Measurements from ENCODE around the gene CFAP97D2. TPM values are rescaled to one million over a fixed set of nuclear protein-coding genes. Genes with fewer than 3 reads are reported as not detected.
"Not testable (repeated sequence)": the region's sequence is repeated elsewhere in the genome, so short reads cannot be mapped to it uniquely, and the experiment has no call there.

Gene CFAP97D2
- total RNA-seq, 3 donors from 2014 or later (not counting 1 experiment from before 2014, with no cell fraction given), result 0.45 to 7.7 TPM; not detected in 1

- Histone ChIP-seq H3K4me3 (ENCODE audit: low read length) (no peak overlapping the region), H3K9me3 (ENCODE audit: control insufficient read depth, insufficient read depth, low read length) (no peaks in the 10 kb centered on the region), H3K36me3 (ENCODE audit: control insufficient read depth, insufficient read depth, low read length) (no peaks in the 10 kb centered on the region), H3K4me1 (ENCODE audit: control insufficient read depth, insufficient read depth, low read length) (peaks cover 67% of the 10 kb centered on the region), H3K27ac (ENCODE audit: low read length) (peak overlapping the region; percentile 3), H3K27me3 (ENCODE audit: control insufficient read depth, insufficient read depth, low read length) (no peaks in the 10 kb centered on the region)
- Mint-ChIP-seq H3K27me3 (ENCODE audit: low read depth in 2 of 2) (no peaks in the 10 kb centered on the region), H3K27ac (peak overlapping the region in 1 of 2 donors; percentile 94), H3K9me3 (peaks cover 4% of the 10 kb centered on the region in 2 donors), H3K36me3 (no peaks in the 10 kb centered on the region), H3K4me1 (peaks cover 75 to 85% of the 10 kb centered on the region in 2 donors), H3K4me3 (no peak overlapping the region)
- ATAC-seq, result peak in 1 of 3 donors; percentile 38
- DNase-seq, result peak in 1 of 2 donors; percentile 60
- WGBS (ENCODE audit: insufficient coverage), result 76% methylated on average over 9 of the region's 11 CpGs
- no peak for TF ChIP-seq CTCF (IDR thresholded peaks at IDR 0.05)
- intact Hi-C loops (cut with micrococcal nuclease), result no loop called here
Observed at GRCh38 chr13:114157869-114158495, 21.1 kb upstream of the CFAP97D2 start.

DNA sequence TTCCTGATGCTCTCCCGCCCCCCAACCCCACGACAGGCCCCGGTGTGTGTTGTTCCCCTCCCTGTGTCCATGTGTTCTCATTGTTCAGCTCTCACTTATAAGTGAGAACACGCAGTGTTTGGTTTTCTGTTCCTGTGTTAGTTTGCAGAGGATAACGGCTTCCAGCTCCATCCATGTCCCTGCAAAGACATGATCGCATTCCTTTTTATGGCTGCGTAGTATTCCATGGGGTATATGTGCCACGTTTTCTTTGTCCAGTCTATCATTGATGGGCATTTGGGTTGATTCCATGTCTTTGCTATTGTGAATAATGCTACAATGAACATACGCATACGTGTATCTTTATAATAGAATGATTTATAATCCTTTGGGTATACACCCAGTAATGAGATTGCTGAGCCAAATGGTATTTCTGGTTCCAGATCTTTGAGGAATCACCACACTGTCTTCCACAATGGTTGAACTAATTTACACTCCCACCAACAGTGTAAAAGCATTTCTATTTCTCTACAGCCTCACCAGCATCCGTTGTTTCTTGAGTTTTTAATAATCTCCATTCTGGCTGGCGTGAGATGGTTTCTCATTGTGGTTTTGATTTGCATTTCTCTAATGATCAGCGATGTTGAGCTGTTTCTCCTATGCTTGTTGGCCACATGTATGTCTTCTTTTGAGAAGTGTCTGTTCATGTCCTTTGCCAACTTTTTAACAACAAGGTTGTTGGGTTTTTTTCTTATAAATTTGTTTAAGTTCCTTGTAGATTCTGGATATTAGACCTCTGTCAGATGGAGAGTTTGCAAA is 20.0 kb upstream of the CFAP97D2 start:
- H3K27me3 Mint-ChIP-seq (ENCODE audit: low read depth in 2 of 2); ATAC-seq; intact Hi-C loops (cut with micrococcal nuclease); H3K36me3 ChIP-seq (ENCODE audit: control insufficient read depth, insufficient read depth, low read length); H3K27ac ChIP-seq (ENCODE audit: low read length); H3K36me3 Mint-ChIP-seq; H3K4me3 ChIP-seq (ENCODE audit: low read length); H3K27me3 ChIP-seq (ENCODE audit: control insufficient read depth, insufficient read depth, low read length); H3K9me3 ChIP-seq (ENCODE audit: control insufficient read depth, insufficient read depth, low read length); H3K9me3 Mint-ChIP-seq: not testable (repeated sequence)
- Mint-ChIP-seq H3K4me3 (peak overlapping the region; percentile 59), H3K27ac (peak overlapping the region; percentile 80 to 94), H3K4me1 (peaks cover 70 to 79% of the 10 kb centered on the region in 2 donors)
- WGBS (ENCODE audit: insufficient coverage), result 76% methylated on average over 12 of the region's 13 CpGs
- H3K4me1 ChIP-seq (ENCODE audit: control insufficient read depth, insufficient read depth, low read length), result peaks cover 65% of the 10 kb centered on the region
- DNase-seq, result peak in 1 of 2 donors; percentile 31

DNA sequence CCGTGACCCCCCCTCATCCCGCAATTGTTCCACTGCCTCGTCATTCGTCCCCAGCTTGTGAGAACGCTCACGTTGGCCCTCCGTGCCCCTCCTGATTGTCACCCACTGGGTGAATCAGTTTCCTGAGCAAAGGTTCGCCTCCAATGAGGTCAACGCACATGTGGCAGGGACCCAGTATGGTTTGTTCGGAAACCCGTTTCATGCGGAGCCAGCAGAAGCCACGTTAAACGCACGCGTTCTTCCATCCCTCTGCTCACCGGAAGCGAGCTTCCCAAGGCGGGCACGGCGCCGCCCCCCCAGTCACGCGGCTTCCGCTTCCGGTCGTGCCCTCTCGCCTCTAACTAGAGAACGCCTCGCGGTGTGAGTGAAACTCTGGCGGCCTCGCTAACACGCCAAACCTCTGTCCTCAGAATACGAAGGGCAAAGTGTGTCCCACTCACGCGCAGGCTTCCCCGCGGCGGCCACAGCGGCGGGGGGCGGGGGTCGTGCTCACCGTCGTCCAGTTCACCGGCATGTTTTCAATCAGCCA is 18.0 kb upstream of the CFAP97D2 start:
- Histone ChIP-seq H3K36me3 (ENCODE audit: control insufficient read depth, insufficient read depth, low read length) (no peaks in the 10 kb centered on the region), H3K4me1 (ENCODE audit: control insufficient read depth, insufficient read depth, low read length) (peaks cover 53% of the 10 kb centered on the region), H3K9me3 (ENCODE audit: control insufficient read depth, insufficient read depth, low read length) (no peaks in the 10 kb centered on the region), H3K27me3 (ENCODE audit: control insufficient read depth, insufficient read depth, low read length) (no peaks in the 10 kb centered on the region), H3K4me3 (ENCODE audit: low read length) (no peak overlapping the region), H3K27ac (ENCODE audit: low read length) (no peak overlapping the region)
- no peak overlapping the region for H3K4me3 Mint-ChIP-seq
- whole genome bisulfite sequencing (ENCODE audit: insufficient coverage), result 92% methylated on average over 47 of the region's 47 CpGs
- ATAC-seq (peak in 2 of 3 donors; percentile 31 to 45), DNase-seq (peak in 1 of 2 donors; percentile 20)
- intact Hi-C loops (cut with micrococcal nuclease), result no loop called here
- no peaks in the 10 kb centered on the region for H3K9me3 Mint-ChIP-seq
- TF ChIP-seq CTCF (IDR thresholded peaks at IDR 0.05), result no peak
- peak overlapping the region; percentile 63 to 94 for H3K27ac Mint-ChIP-seq
- H3K36me3 Mint-ChIP-seq, result no peaks in the 10 kb centered on the region
- H3K4me1 Mint-ChIP-seq, result peaks cover 65 to 80% of the 10 kb centered on the region in 2 donors
- H3K27me3 Mint-ChIP-seq (ENCODE audit: low read depth in 2 of 2), result no peaks in the 10 kb centered on the region

All from natural killer cell (primary cell).